ENCODE measurements around the gene SNTB2.

The SNTB2 gene

DNA sequence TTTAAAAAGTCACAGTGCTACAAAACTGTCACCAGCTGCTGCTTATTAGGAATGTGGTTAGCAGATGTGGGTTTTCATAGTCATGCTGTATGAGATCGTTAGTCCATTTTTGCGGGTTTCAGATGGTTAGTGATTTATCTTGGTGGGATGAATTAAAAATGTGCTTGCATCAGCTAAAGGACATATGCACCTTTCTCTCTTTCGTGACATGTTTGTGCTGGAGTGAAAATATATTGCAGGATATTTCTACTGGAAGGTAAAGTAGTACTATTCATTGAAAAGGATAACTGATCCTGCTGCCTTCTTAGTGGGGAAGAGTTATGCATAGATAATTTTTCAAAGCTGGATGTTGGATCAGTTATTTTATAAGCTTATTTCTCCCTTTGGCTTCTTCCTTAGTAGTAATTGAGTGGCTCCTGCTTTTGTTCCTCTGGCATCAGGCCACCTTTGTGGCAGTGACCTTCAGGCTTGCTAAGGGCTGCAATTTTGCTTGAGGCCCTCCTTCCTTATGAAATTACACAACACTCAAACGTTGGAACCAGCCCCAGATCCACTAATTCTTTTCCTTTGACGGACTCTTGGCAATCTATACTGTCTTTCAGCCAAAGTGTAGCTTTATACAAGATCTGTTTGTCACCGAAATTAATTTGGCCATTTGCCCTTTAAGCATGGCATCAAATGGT, 7.5 kb upstream of the SNTB2 start:
- DNase-seq (ENCODE audit: low read depth in 1 of 2, low spot score in 1 of 2) = no peak

DNA sequence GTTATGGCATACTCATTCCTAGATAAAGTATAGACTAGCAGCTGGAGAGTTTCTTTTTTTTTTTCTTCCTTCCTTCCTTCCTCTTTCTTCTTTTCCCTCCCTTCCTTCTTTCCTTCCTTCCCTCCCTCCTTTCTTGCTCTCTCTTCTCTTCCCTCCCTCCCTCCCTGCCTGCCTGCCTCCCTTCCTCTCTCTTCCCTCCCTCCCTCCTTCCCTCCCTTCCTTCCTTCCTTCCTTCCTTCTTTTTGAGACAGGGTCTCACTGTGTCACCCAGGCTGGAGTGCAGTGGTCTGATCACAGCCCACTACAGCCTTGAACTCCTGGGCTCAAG, 7.0 kb upstream of the SNTB2 start:
- DNase-seq (ENCODE audit: low read depth in 1 of 2, low spot score in 1 of 2) = no peak

DNA sequence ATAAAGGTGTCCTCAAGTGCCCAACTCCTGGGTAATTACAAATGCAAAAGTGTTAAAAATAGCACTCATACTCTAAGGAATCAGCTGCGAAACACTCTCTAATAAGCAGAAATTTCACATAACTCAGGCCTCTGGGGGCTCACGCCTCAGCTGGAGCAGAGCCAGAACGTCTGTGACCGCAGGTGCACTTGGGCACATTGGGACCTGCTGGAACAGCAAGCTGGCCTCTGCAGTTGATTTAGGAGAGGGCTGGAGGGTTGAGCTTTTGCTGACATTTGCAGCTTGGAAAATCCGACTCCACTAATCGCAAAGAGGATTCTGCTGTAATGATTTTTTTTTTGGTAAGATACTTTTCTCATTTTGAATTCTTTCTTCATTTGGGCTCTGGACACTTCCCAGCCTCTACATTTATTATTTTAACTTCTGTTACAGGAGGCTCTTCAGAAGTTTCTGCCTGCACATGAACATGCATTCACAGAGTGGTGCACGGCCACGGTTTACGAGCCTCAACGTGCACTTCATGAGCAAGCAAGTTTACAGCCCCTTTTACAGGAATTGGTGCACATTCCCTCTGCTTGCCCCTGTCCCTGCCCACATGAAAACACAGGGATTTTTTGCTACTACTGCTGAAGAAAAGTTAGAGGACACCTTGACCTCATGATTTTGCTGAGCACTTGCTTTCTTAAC, 4.1 kb upstream of the SNTB2 start:
- no peak for DNase-seq (ENCODE audit: low read depth in 1 of 2, low spot score in 1 of 2)

DNA sequence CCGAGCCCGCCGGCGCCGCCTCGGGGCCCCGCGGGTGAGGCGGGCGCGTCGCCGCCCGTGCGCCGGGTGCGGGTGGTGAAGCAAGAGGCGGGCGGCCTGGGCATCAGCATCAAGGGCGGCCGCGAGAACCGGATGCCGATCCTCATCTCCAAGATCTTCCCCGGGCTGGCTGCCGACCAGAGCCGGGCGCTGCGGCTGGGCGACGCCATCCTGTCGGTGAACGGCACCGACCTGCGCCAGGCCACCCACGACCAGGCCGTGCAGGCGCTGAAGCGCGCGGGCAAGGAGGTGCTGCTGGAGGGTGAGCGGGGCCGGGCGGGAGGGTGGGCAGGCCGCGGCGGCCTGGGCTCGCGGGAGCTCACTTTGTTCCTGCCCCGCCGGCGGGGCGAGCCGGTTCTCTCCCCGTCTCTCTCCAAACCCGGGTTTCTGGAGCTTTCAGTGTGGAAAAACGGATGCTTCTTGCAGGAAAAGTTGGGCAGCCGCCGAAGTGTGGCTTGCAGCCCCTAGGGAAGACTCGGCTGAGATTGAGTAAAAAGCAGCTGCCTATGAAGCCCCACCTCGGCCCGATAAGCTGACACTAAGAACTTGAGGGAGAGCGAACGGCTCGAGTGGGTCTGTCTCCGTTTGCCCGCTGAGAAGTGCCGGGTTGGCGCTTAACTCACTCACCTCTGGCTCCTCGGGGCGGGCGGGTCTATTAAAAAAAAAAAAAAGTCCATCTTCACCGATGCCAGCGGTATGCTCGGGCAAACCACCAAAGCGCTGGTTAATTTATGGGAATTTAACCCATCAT, 677 bp downstream of the SNTB2 start:
- peak in 1 of 2 donors; percentile 17 for DNase-seq (ENCODE audit: low read depth in 1 of 2, low spot score in 1 of 2)

DNA sequence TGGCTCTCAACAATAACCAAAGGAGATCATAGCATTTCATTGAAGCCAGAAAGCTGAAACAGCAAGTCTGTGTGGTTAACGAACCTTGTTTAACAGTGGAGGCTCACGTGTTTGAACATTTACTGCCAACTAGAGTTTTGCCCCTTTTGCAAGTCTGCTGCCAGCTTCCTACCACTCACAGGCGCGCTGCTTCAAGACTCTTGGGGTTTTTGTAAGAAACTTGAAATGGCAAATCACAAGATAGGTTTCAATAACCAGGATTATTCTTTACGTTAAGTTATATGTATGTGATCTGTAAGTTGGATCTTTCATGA, 1.2 kb downstream of the SNTB2 start:
- DNase-seq (ENCODE audit: low read depth in 1 of 2, low spot score in 1 of 2) = no peak

DNA sequence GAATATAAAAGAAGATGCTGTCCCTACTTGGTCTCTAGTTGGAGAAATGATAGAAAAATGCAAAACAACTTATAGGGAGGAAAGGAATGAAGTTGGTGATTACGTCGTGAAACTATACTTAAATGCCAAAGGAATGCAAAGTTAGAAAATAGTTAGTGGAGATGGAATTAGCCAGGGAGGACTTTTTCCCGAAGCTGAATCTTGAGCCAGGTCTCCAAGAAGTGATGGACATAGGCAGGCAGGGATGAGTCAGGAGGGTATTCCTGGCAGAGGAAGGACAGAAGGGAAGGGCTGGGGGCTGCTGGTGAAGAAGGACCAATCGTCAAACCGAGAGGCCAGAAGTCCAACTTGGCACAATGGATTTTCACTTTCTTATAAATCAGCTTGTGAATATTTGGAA, 1.8 kb downstream of the SNTB2 start:
- DNase-seq (ENCODE audit: low read depth in 1 of 2, low spot score in 1 of 2) = no peak

DNA sequence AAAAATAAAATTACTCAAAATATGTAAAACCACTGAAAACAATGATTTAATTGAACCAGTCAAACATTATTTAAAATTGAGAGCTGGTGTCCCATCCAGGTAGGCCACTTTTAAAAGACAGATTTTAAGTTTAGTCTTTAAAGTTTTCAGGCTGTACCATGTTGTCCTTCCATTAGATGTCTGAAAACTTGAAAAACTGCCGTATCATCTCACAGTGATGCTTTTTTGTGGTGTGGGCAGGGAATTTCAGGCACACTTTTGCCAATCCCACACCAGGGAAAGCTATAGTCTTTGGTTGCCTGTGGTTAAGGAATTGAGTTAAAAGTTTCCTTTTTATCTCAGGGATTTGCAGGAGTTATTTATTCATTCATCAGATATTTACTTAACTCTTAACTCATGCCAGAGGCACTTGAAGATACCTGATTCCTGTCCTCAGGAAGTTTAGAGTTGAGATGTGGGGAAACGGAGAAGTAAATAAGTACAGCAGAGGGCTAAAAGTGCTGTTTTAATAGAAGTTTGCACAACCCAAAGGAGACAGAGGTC, 3.2 kb downstream of the SNTB2 start:
- no peak for DNase-seq (ENCODE audit: low read depth in 1 of 2, low spot score in 1 of 2)

DNA sequence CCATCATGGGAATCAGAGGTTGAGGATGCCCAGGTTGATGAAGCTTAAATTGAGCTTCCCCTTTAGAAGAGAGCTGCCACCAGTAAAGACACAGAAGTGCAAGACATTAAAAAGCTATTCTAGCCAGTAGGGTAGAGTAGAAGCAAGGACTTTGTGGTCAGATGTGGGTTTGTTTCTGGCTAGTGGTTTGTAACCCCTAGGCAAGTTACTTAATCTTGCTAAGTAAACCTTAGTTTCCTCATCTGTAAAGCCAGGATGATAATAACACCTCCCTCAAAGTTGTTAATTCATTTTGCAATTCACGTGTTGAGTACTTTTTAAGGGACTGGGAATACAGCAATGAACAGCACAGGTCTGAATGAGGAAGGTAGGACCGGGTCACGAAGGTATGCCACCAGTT, 3.6 kb downstream of the SNTB2 start:
- no peak for DNase-seq (ENCODE audit: low read depth in 1 of 2, low spot score in 1 of 2)

DNA sequence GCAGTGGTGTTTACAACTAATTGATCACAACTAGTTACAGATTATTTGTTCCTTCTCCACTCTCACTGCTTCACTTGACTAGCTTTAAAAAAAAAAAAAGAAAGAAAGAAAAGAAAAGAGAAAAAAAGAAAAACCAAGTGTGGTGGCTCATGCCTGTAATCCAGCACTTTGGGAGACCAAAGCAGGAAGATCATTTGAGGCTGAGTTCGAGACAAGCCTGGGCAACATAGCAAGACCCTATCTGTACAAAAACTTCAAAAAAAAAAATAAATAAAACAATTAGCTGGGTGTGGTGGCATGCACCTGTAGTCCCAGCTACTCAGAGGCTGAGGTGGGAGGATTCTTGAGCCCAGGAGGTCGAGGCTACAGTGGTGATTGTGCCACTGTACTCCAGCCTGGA, 4.2 kb downstream of the SNTB2 start:
- no peak for DNase-seq (ENCODE audit: low read depth in 1 of 2, low spot score in 1 of 2)

DNA sequence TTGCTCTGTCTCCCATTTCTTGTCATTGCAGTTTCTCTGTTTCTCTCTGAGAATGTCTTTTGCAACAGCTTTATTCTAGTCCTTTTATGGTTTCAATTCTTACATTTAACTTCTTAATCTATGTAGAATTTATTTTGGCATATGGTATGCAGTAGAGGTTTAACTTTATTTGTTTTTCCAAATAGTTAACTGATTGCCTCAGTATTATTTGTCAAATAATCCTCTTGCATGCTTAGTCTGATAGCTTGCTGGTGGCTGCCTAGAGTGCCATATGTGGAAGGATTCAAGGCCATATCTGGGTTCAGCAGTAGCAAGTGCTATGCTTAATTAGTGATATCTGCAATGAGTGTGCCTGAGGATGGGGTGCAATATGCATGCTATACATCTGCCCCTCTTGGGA, 6.9 kb downstream of the SNTB2 start:
- no peak for DNase-seq (ENCODE audit: low read depth in 1 of 2, low spot score in 1 of 2)

DNA sequence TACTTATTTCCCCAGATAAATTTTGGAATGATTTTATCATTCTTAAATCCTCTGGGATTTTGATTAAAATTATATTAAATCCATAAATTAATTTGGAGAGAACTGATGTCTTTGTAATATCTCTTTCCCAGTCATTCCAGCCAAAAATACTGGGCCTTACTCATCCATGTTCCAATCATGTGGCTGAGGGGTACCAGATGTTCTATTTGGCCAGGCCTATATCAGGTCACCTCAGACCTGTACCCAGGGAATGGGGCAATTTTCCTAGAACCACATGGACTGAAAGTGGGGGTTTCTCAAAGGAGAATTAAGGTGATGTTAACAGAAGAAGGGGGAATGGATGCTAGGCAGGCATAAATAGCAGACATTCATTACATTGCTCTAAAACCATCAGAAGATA, 7.5 kb downstream of the SNTB2 start:
- DNase-seq (ENCODE audit: low read depth in 1 of 2, low spot score in 1 of 2) = no peak

DNA sequence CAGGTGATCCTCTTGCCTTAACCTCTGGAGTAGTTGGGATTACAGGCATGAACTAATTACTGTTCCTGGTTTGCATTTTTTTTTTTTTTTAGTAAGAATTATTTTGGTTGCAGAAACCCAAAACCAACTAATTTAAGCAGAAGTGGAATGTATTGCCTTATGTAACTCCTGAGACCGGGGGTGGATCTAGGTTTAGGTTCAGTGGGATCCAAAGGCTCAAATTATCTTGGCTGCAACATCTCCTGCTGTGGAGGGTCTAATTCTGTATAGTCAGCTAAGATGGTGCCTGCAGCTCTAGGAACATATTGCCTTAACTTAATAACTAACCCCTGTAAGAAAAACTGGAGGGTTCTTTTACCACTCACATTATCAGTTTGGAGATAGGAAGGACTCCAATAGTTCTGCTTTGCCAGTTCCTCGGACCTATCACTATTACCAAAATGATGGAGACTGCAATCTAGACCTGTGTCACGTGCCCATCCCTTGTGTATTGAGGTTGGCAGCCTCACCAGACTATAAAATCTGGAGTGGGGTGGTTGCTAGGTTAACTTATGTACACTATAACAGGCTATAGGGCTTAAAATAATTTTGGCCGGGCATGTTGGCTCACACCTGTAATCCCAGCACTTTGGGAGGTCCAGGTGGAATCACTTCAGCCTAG, 8.5 kb downstream of the SNTB2 start:
- DNase-seq (ENCODE audit: low read depth in 1 of 2, low spot score in 1 of 2) = no peak

DNA sequence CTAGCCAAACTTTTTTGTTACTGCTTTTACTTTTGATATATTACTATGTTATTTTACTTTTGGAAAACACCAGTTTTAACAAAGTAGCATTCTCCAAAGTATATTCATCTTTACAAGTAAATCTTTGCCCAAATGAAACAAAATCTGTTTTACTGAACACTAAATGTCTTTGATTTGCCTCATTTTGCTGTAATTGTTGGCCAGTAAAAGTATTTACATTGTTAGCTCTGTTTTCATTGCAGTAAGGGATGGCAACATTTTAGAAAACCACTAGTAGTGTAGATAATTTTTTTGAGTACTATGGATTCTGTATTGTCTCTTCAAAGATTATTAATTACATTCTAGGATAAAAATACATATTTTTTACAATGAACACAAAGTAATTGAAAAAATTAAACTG, 10.6 kb downstream of the SNTB2 start:
- DNase-seq (ENCODE audit: low read depth in 1 of 2, low spot score in 1 of 2) = no peak

DNA sequence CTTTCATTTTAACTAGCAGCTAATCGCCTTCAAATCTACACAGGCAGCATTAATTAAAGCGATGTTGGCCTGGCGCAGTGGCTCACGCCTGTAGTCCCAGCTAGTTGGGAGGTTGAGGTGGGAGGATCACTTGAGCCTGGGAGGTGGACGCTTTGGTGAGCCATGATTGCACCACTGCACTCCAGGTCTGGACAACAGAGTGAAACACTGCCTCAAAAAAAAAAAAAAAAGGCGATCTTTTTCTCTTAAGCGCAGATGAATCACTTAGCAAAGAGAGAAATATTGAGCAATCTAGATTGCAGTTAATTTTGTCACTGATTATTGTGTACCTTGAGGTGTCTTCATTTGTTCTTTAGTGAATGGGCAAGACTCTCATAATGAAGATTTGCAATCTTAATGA, 12.4 kb downstream of the SNTB2 start:
- DNase-seq (ENCODE audit: low read depth in 1 of 2, low spot score in 1 of 2) = no peak

DNA sequence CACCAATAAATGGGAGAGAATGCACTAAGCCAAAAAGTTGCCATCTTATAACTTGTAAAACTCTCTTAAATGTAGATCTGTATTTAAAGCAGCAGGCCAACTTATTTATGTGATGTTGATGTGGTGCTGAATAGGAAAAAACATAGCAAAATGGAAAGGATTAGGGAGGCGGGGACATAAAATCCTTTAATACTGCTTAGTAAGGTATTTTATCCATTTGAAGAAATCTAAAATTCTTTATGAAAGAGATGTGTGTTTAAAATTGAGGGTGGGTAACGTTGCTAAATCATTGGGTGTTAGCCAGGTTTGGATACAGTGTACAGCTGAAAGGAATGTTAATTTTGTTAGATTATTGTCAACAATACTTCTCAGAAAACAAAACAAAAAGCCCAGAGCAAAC, 14.3 kb downstream of the SNTB2 start:
- no peak for DNase-seq (ENCODE audit: low read depth in 1 of 2, low spot score in 1 of 2)

DNA sequence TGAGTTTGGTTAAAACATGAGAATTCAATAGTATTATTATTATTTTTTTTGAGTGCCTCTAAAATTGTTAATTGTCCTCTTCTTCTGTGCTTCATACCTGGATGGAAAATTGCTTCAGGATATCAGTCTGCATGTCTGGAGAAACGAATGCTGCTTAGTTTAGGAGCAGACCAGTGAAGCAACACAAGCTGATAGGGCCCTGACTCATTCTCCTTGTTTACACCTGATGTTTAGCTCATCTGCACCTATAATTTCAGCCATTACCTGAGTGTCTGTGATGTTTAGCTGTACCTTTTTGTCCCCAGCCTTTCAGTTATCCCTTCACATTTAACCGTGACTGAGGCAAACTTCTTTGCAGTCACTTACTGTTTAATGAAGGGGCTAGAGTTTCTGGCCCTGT, 14.8 kb downstream of the SNTB2 start:
- DNase-seq (ENCODE audit: low read depth in 1 of 2, low spot score in 1 of 2) = no peak

DNA sequence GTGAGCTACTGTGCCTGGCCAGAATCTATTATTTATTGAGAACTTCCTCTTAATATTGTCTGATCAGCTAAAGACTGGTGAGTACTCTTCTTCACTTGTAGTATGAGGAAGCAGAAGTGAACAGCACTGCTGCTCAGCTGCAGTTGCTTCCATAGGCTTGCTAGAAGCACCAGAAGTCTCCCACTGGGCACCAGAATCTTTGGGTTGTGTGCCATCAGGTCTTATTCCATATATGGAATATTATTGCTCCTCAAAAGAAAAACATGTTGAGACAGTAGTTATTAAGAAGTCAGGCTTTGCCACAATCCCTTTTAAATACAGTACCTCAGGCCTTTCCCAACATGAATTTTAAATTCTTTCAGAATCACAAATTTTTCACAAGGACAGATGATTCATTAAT, 17.2 kb downstream of the SNTB2 start:
- DNase-seq (ENCODE audit: low read depth in 1 of 2, low spot score in 1 of 2) = no peak

DNA sequence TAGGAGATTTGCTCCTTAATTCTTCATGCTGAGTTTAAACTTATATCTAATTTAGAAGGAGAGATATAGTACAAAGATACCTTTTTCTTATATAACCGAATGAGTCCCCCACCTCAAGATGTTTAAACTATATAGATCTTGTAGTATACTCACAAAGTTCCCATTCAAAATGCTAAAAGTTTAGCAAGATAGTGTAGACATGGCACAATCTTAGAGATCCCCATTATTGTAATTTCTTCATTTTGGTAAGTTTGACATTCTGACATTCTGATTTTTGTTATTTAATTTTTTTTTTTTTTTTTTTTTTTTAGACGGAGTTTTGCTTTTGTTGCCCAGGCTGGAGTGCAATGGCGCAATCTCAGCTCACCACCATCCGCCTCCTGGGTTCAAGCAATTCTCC, 22.8 kb downstream of the SNTB2 start:
- DNase-seq (ENCODE audit: low read depth in 1 of 2, low spot score in 1 of 2) = no peak

DNA sequence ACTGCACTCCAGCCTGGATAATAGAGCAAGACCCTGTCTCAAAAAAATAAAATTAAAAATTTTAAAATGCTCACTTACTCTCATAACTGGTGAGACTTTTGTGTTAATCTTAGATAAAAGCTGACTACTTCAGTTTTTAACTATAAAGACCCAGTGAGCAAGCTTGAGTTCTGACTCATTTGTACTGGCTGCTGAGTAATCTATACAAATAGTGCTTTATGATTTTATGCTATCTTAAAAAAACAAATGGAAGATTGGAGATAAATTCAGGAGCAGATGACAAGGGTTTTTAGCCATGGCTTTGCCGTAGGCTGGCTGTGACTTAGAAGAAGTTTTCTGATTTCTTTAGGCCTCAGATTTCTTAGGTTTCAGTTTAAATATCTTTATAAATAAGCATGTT, 30.5 kb downstream of the SNTB2 start:
- no peak for DNase-seq (ENCODE audit: low read depth in 1 of 2, low spot score in 1 of 2)

DNA sequence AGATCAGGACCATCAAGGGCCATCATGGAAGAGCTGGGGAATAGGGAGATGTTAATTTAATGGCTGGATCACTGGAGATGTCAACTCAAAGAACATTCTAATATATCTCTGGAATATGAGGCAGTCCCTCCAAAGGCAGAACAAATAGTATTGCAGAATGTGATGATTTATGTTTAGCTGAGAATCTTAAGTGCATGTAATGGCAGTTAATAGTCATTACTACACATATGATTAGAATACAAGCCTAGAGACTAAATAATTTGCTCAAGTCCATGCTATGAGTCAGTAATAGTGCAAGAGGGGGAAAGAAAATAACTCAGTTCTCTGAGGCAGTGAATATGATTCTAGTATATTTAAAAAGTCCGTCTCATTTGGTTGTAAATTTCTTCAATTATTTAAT, 32.3 kb downstream of the SNTB2 start:
- no peak for DNase-seq (ENCODE audit: low read depth in 1 of 2, low spot score in 1 of 2)

DNA sequence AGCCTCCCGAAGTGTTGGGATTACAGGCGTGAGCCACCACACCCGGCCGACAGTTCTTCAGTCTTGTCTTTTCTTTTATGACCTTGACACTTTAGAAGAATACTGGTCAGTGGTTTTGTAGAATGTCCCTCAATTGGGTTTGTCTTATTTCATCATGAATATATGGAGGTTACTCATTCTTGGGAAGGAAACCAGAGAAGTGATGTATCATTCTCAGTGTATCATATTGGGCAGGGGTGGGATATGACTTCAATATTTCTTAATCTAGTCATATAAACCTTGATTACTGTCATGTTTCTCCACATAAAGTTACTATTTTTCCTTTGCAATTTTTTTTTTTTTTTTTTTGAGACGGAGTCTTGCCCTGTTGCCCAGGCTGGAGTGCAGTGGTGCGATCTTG, 36.9 kb downstream of the SNTB2 start:
- no peak for DNase-seq (ENCODE audit: low read depth in 1 of 2, low spot score in 1 of 2)

DNA sequence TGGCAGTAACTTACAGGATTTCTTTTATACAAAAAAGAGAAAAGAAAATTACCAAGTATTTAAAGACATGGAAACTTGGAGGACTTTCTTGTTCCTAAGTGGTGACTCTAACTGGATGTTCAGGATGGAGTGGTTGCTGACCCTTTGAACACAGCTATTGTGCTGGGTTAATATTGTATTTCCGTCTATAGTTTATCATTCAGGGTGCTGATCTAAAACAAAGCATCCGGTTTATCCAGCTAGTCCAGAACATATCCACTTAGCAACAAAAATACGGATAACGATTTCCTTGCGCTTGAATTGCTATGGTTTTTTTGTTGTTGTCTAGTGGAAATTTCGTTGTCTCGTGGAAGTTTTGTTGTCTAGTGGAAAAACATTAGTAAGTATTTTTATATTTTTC, 38.2 kb downstream of the SNTB2 start:
- no peak for DNase-seq (ENCODE audit: low read depth in 1 of 2, low spot score in 1 of 2)

Measured in activated T-helper 1 cell treated with anti-CD3 and anti-CD28 coated beads, Interleukin-2, amount 50 U/mL, for 16 hours (primary cell).